H9 (cell line): ENCODE results near the gene PGA3. TPM values are rescaled to one million over a fixed set of nuclear protein-coding genes. Genes with fewer than 3 reads are reported as not detected.

ENCODE experiments used
- DNase-seq: peaks from one replicate; pipeline ENCODE4 v3.0.0-alpha.2; 2017
- H2AFZ ChIP-seq: one replicate; pipeline ENCODE4 v1.6.1; 2013; ENCODE audit warnings: mild to moderate bottlenecking, low read length, control low read depth, moderate library complexity
- H2AK5ac ChIP-seq: 2 replicates; pipeline ENCODE4 v1.6.1; 2013; ENCODE audit warnings: low read length, control low read depth, mixed read lengths; ENCODE audit not compliant: insufficient read length
- H2BK120ac ChIP-seq: one replicate; pipeline ENCODE4 v1.6.1; 2013; ENCODE audit warnings: low read depth, mild to moderate bottlenecking, low read length, control low read depth, inconsistent platforms; ENCODE audit not compliant: poor library complexity, severe bottlenecking
- H2BK12ac ChIP-seq: 2 replicates; pipeline ENCODE4 v1.6.1; 2013; ENCODE audit warnings: low read length, control low read depth, mixed read lengths, low read depth; ENCODE audit not compliant: insufficient read length
- H2BK15ac ChIP-seq: 2 replicates; pipeline ENCODE4 v1.6.1; 2013; ENCODE audit warnings: low read depth, low read length, control low read depth
- H2BK20ac ChIP-seq: one replicate; pipeline ENCODE4 v1.6.1; 2013; ENCODE audit warnings: low read depth, mild to moderate bottlenecking, low read length, control low read depth, inconsistent platforms; ENCODE audit not compliant: poor library complexity, severe bottlenecking
- H2BK5ac ChIP-seq: 2 replicates; pipeline ENCODE4 v1.6.1; 2013; ENCODE audit warnings: low read length, control low read depth, mixed read lengths; ENCODE audit not compliant: insufficient read length
- H3K14ac ChIP-seq: 2 replicates; pipeline ENCODE4 v1.6.1; 2013; ENCODE audit warnings: low read length, control low read depth; ENCODE audit not compliant: insufficient read depth
- H3K18ac ChIP-seq: 2 replicates; pipeline ENCODE4 v1.6.1; 2013; ENCODE audit warnings: low read depth, mild to moderate bottlenecking, mixed read lengths, low read length, control low read depth; ENCODE audit not compliant: insufficient read length
- H3K23ac ChIP-seq: 2 replicates; pipeline ENCODE4 v1.6.1; 2013; ENCODE audit warnings: low read length, control low read depth, mixed read lengths, low read depth; ENCODE audit not compliant: insufficient read length
- H3K23me2 ChIP-seq: 2 replicates; pipeline ENCODE4 v1.6.1; 2013; ENCODE audit warnings: low read depth, mild to moderate bottlenecking, mixed read lengths, low read length, control low read depth; ENCODE audit not compliant: insufficient read length, poor library complexity, severe bottlenecking
- H3K27ac ChIP-seq: 2 replicates; pipeline ENCODE4 v1.5.1; 2013; ENCODE audit warnings: low read length, control low read depth, mixed read lengths, low read depth; ENCODE audit not compliant: insufficient read length
- H3K27me3 ChIP-seq: 2 replicates; pipeline ENCODE4 v1.6.1; 2013; ENCODE audit warnings: low read length, control low read depth, inconsistent platforms; ENCODE audit not compliant: insufficient read depth
- H3K4ac ChIP-seq: 2 replicates; pipeline ENCODE4 v1.6.1; 2013; ENCODE audit warnings: low read depth, mild to moderate bottlenecking, control low read depth, inconsistent platforms, low read length, moderate library complexity
- H3K4me1 ChIP-seq: 2 replicates; pipeline ENCODE4 v1.6.1; 2013; ENCODE audit warnings: low read length, control low read depth, inconsistent platforms; ENCODE audit not compliant: insufficient read depth
- H3K4me2 ChIP-seq: 2 replicates; pipeline ENCODE4 v1.6.1; 2013; ENCODE audit warnings: low read length, control low read depth, mixed read lengths; ENCODE audit not compliant: insufficient read length, insufficient read depth
- H3K56ac ChIP-seq: 2 replicates; pipeline ENCODE4 v1.6.1; 2013; ENCODE audit warnings: low read depth, mild to moderate bottlenecking, mixed read lengths, low read length, control low read depth; ENCODE audit not compliant: insufficient read length
- H3K79me1 ChIP-seq: 2 replicates; pipeline ENCODE4 v1.6.1; 2013; ENCODE audit warnings: low read depth, mild to moderate bottlenecking, moderate library complexity, low read length, control low read depth, inconsistent platforms; ENCODE audit not compliant: insufficient read depth, poor library complexity, severe bottlenecking
- H3K79me2 ChIP-seq: 2 replicates; pipeline ENCODE4 v1.6.1; 2013; ENCODE audit warnings: low read length, control low read depth, inconsistent platforms; ENCODE audit not compliant: insufficient read depth
- H3K9ac ChIP-seq: 2 replicates; pipeline ENCODE4 v1.6.1; 2013; ENCODE audit warnings: low read length, control low read depth, mixed read lengths; ENCODE audit not compliant: insufficient read length; ENCODE audit errors: extremely low read depth
- H3K9me3 ChIP-seq: one replicate; pipeline ENCODE4 v1.6.1; 2013; ENCODE audit warnings: low read depth, low read length, inconsistent platforms; ENCODE audit not compliant: control insufficient read depth
- H3T11ph ChIP-seq: one replicate; pipeline ENCODE4 v1.6.1; 2013; ENCODE audit warnings: mild to moderate bottlenecking, low read length, control low read depth, inconsistent platforms
- H4K20me1 ChIP-seq: one replicate; pipeline ENCODE4 v1.6.1; 2013; ENCODE audit not compliant: control insufficient read depth, insufficient read length, insufficient read depth
- H4K5ac ChIP-seq: 2 replicates; pipeline ENCODE4 v1.6.1; 2013; ENCODE audit warnings: low read depth, mild to moderate bottlenecking, mixed read lengths, low read length, control low read depth; ENCODE audit not compliant: insufficient read length
- H4K8ac ChIP-seq: replicated peaks from 2 replicates; pipeline ENCODE4 v1.6.1; 2013; ENCODE audit warnings: low read length, control low read depth, mixed read lengths, low read depth; ENCODE audit not compliant: insufficient read length
- H4K91ac ChIP-seq: 2 replicates; pipeline ENCODE4 v1.6.1; 2013; ENCODE audit warnings: low read depth, mild to moderate bottlenecking, moderate library complexity, mixed read lengths, low read length, control low read depth; ENCODE audit not compliant: insufficient read length
- H3K27ac Mint-ChIP-seq, 3 experiments: 2 replicates in 2 of 3; 3 replicates in 1 of 3; pipeline ENCODE4 v1.8.0; 2020 to 2021; ENCODE audit warnings: mixed read lengths in 3 of 3, mild to moderate bottlenecking in 1 of 3, moderate library complexity in 1 of 3
- H3K27me3 Mint-ChIP-seq: 2 replicates; pipeline ENCODE4 v1.8.0; 2021; ENCODE audit warnings: low read depth, mild to moderate bottlenecking, moderate library complexity, mixed read lengths
- H3K36me3 Mint-ChIP-seq, 3 experiments: 2 replicates in 2 of 3; 3 replicates in 1 of 3; pipeline ENCODE4 v1.8.0; 2020 to 2021; ENCODE audit warnings: low read depth in 3 of 3, mixed read lengths in 3 of 3; ENCODE audit not compliant: insufficient read depth in 1 of 3
- H3K4me1 Mint-ChIP-seq, 2 experiments: 2 replicates each; pipeline ENCODE4 v1.8.0; 2020; ENCODE audit warnings: mixed read lengths in 2 of 2
- H3K4me3 Mint-ChIP-seq, 2 experiments: 2 replicates in 1 of 2; 3 replicates in 1 of 2; pipeline ENCODE4 v1.8.0; 2020 to 2021; ENCODE audit warnings: mild to moderate bottlenecking in 2 of 2, mixed read lengths in 2 of 2, moderate library complexity in 1 of 2
- H3K9me3 Mint-ChIP-seq, 2 experiments: 2 replicates in 1 of 2; 3 replicates in 1 of 2; pipeline ENCODE4 v1.8.0; 2020; ENCODE audit warnings: mild to moderate bottlenecking in 2 of 2, mixed read lengths in 2 of 2, moderate library complexity in 1 of 2
- WGBS: extraction: QIAGEN DNeasy Blood & Tissue Kit; methylation state at CpG from one replicate; pipeline ENCODE4 v1.1.7; 2013; ENCODE audit warnings: missing lambda C conversion rate, low lambda C conversion rate, mixed read lengths; ENCODE audit not compliant: insufficient read length; ENCODE audit errors: extremely low coverage; 5-methylcytosine and 5-hydroxymethylcytosine counted together
- total RNA-seq: library from RNA; stranded (reverse); gene quantifications from 2 replicates; pipeline ENCODE4 v1.2.1, GENCODE V29; 2021
- TF ChIP-seq, protein P1 (sequence below): fragments of 200-600 bp; sonication (generic); conservative IDR thresholded peaks from 3 replicates; pipeline ENCODE4 v1.8.0; 2021; ENCODE audit warnings: antibody characterized with exemption, mild to moderate bottlenecking

The PGA3 gene
- total RNA-seq, 1 experiment from 2014 or later = not detected

DNA sequence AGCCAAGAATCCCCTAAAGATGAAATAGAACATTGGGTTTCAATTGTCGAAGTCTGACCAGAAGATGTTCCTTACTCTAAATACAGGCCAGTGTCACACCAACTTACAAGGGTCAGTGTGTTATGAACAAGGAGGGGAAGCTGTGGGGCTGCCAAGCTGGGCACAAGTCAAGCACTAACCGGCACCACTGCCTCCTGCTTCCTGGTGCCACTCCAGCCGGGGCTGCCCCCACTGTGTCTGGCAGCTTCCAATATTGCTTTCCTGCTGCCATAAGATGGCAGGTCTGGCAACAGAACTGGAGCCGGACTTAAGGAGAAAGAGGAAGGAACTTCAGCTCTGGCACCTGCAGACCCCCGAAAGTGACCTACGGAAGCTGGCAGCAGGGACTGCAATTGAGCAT, 28.4 kb upstream of the PGA3 start:
- H4K91ac ChIP-seq = no peak overlapping the region
- no peak overlapping the region for H3K27ac ChIP-seq
- H3K4me2 ChIP-seq = no peak overlapping the region
- H4K5ac ChIP-seq = no peak overlapping the region
- H3K27me3 Mint-ChIP-seq = peaks cover 32% of the 10 kb centered on the region
- H3K27me3 ChIP-seq = no peaks in the 10 kb centered on the region
- no peaks in the 10 kb centered on the region for H3K79me1 ChIP-seq
- H2BK20ac ChIP-seq = no peak overlapping the region
- no peak overlapping the region for H3K9ac ChIP-seq
- no peaks in the 10 kb centered on the region for H3K79me2 ChIP-seq
- H3K9me3 ChIP-seq = no peaks in the 10 kb centered on the region
- H2AK5ac ChIP-seq = no peak overlapping the region
- no peak overlapping the region for H2BK120ac ChIP-seq
- H3K4me1 Mint-ChIP-seq = no peaks in the 10 kb centered on the region
- WGBS = no CpG with 5 or more reads among the region's 6 CpGs
- H3K14ac ChIP-seq = no peak overlapping the region
- TF ChIP-seq, protein P1, sequence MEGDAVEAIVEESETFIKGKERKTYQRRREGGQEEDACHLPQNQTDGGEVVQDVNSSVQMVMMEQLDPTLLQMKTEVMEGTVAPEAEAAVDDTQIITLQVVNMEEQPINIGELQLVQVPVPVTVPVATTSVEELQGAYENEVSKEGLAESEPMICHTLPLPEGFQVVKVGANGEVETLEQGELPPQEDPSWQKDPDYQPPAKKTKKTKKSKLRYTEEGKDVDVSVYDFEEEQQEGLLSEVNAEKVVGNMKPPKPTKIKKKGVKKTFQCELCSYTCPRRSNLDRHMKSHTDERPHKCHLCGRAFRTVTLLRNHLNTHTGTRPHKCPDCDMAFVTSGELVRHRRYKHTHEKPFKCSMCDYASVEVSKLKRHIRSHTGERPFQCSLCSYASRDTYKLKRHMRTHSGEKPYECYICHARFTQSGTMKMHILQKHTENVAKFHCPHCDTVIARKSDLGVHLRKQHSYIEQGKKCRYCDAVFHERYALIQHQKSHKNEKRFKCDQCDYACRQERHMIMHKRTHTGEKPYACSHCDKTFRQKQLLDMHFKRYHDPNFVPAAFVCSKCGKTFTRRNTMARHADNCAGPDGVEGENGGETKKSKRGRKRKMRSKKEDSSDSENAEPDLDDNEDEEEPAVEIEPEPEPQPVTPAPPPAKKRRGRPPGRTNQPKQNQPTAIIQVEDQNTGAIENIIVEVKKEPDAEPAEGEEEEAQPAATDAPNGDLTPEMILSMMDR = no peak
- no peak overlapping the region; a peak in 1 of 7 replicates for H3K27ac Mint-ChIP-seq
- no peaks in the 10 kb centered on the region for H3K23me2 ChIP-seq
- H3T11ph ChIP-seq = no peak overlapping the region
- no peak overlapping the region for H3K23ac ChIP-seq
- peaks cover 2 to 4% of the 10 kb centered on the region in 2 experiments; a peak in 2 of 5 replicates for H3K9me3 Mint-ChIP-seq
- no peak overlapping the region for H2AFZ ChIP-seq
- no peak overlapping the region for H3K4me3 Mint-ChIP-seq
- no peak overlapping the region for H2BK12ac ChIP-seq
- H3K4me1 ChIP-seq = no peaks in the 10 kb centered on the region
- H3K56ac ChIP-seq = no peak overlapping the region
- no peak overlapping the region for H2BK5ac ChIP-seq
- no peak overlapping the region for H3K4ac ChIP-seq
- DNase-seq = no peak
- H3K36me3 Mint-ChIP-seq = no peaks in the 10 kb centered on the region; a peak in 1 of 7 replicates
- H3K18ac ChIP-seq = no peak overlapping the region
- no peaks in the 10 kb centered on the region for H4K20me1 ChIP-seq
- H4K8ac ChIP-seq = no peak overlapping the region
- H2BK15ac ChIP-seq = no peak overlapping the region
